Endometrium (tissue), 2 donors: ENCODE measurements around the gene ICAM3.

Experiments
- FAIRE-seq: peaks from 2 replicates; lab custom pipeline; 2012; peaks lifted over from hg19 to GRCh38; lab: Jason Lieb, UNC
- donor health status: control.
- donor health status: control.

The ICAM3 gene

DNA sequence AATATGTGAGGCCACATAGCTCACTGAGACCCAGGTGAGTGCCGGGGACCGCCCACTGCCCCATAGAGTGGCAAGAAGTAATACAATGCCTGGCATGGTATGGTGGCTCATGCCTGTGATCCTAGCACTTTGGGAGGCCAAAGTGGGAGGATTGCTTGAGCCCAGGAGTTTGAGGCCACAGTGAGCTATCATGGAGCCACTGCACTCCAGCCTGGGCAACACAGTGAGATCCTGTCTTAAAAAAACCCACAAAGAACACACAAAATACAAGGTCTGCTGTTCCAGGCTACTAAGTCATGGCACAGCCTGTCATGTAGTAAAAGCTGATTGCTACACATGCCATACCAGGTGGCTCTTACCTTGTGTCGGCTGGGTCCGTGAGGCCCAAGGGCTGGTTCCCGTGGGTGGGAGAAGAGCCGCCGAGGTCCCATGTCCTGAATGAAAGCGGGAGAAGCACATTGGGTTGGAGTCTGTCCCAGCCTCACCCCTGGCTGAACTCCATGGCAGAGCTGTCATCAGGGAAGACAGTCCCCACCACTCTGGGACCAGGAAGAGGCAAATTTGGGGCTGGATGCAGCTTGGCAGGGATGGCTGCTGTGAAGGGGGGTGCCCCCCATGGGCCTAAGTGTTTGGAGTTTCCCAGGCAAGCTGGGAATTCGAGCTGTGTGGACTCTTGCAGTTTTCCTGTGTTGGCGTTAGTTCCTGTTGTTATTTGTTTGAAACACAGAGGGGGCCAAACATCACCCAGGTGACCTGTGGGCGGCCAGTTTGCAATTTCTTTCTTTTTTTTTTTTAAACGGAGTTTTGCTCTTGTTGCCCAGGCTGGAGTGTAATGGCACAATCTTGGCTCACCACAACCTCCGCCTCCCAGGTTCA, 20.4 kb downstream of the ICAM3 start:
- FAIRE-seq = no peak

DNA sequence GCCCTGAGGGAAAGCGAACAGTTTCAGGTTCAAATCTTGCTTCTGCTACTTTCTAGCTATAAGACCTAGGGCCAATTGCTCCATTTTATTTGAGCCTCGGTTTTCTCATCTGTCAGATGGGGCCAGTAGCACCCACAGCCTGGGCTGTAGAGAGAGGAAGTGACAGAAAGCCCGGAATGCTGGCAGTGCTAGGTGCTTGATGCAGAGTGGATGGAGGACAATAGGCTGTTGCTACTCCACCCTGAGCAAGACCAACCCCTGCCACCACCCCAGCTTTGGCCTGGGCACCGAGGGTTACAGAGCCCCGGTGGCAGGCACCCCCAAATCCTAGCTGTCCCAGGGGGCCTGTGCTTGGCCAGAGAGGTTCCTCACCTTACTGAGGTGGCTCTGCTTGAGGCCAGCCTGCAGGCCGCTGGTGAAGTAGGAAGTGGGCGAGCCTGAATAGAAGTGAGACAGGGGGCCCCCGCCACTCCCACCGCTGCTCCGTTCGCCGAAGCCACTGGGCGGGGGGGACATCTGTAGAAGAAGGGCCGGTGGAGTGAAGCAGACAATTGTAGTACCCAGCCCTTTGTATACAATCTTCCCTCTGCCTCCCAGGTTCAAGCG, 21.5 kb downstream of the ICAM3 start:
- FAIRE-seq = no peak

DNA sequence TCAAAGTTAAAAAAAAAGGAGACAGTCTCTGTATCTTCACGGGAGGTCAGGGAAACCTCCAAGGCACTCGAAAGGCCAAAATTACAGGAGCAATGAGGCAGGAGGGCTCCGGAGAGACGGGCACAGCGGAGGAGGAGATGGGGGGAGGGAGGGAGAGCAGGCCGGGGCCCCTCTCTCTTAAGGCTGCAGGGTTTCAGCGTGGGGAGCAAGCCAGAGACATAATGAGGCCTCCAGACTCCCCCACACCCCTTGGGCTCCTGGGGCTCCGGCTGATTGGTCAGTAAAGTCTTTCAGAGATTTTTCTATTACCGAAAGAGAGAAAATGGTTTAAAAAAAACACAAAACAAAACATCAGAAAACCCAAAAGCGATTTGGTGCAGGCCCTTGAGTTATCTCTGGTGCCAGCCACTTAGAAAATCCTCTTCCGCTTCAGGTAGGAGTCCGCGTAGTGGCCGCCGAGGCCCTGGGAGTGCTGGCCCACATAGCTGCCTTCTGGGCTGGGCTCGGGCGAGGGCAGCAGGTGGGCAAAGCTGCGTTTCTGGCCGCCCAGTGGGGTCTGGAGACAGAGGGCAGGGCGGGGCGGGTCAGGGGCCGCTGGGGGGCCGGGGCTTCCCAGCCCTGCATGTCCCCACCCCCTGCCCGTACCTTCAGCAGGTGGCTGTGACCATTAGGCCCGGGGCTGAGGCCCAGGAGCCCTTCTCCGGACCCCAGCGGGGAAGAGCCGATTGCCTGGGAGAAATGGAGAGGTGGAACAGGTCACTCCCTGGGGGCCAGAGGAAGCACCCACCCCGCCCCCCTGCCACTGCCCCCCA, 22.2 kb downstream of the ICAM3 start:
- no peak for FAIRE-seq

DNA sequence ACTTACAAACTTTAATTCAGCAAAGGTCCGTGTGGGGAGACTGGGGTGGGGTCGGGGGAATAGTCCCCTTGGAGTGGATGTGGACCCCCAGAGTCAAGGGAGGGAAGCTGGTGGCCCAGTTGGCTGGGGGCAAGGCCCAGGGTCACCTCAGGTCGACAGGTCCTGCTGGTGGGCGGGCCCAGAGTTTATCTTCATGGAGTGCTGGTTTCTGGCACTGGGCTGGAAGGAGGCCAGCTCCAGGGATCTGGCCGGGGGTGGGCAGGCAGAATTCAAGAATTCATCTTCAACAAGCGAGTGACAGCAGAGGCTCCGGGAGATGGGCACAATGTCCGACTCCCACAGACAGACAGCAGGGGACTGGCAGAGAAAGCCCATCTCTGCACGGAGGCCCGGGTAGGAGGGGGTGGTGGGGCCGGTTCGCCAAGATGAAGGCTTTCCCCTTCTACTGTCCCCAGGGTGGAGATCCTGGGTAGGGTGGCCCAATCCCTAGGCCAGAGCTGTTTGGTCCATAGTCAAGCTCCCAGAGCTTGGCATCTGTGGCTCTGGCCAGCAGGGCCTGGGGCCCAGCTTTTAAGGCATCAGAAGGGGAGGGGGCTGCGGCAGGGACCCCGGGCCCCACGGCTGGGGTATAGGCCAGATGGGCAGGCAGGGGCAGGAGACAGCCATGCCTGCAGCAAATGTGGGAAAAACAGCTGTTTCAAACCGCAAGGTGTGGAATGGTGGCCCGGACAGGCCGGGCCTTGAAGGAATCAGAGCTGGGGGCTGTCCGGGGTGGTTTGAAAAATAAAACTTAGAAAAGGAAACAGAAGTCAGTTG, 23.0 kb downstream of the ICAM3 start:
- no peak for FAIRE-seq

DNA sequence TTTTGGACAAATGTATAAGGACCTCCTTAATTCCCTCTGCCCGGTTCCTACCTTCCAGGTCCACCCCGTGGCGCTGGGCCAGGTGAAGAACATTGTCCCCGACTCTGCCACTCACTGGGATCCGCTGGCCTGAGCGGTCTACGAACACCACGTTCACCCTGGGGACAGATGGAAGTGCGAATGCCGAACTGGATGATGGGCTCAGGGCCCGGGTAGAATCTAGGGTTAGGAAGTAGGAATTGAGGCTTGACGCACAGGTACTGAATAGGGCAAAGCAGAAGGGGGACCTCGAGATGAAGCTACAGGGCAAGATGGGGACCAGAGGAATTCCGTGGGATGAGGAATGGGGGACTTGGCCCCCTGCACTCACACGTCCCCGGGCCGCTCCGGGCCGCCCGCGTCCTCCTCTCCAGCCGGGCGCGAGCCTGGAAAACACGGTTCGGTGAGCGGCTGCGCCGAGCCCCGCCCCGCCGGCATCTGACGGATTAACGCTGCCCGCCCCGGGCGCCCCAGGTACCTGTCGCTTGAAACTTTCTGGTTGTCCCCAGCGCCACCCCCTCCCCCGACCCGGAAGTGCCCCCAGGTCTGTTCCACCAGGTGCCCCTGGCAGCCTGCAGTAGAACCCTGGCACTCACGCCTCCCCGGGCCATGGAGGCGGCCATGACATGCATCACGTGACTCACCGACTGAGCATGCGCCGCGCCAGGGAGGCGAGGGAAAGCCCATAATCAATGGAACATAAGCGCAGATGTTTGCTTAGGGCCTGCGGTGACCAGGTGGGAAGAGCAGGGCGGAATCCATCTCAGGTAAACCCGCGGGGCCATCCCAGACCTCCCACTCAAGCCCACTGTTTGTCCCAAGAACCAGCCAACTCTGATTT, 23.8 kb downstream of the ICAM3 start, which contains the start of gene FDX2:
Gene FDX2 (minus strand): TSS at position 681 of the 880 bp plus-strand sequence. CDS start 19 bp downstream, at position 662.
- no peak for FAIRE-seq

DNA sequence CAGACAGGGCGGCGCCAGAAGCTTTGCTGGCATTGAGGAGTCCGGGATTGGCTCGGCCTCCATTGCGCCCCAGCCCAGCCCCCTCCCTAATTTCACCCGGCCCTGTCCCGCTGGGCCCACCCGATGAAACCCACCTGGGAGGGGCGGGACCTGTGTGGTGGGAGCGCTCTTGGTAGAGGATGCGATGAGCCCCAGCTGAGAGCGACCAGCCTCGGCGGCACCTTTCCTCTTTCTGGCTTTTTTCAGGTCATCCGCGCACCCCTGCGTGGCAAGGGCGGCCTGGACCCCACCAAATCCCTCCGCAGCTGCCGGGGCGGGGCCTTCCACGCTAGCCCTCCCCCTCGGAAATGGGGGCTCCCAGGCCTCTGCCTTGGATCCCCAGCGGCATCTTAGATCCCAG, 30.0 kb downstream of the ICAM3 start, which contains the start of gene ZGLP1:
Gene ZGLP1 (minus strand): TSS at position 393 of the 400 bp plus-strand sequence.
- FAIRE-seq = no peak

DNA sequence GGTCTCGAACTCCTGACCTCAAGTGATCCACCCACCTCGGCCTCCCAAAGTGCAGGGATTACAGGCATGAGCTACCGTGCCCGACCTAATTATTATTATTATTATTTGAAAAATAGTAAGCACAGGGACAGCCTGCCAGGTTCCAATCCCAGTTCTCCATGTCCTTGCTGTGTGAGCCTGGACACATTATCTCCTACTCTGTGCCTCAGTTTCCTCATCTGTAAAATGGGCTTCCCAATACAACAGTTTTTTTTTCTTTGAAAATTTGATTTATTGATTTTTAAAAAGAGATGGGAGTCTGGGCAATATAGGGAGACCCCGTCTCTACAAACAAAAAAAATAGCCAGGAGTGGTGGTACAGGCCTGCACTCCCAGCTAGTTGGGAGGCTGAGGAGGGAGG, 33.1 kb downstream of the ICAM3 start:
- FAIRE-seq = no peak

DNA sequence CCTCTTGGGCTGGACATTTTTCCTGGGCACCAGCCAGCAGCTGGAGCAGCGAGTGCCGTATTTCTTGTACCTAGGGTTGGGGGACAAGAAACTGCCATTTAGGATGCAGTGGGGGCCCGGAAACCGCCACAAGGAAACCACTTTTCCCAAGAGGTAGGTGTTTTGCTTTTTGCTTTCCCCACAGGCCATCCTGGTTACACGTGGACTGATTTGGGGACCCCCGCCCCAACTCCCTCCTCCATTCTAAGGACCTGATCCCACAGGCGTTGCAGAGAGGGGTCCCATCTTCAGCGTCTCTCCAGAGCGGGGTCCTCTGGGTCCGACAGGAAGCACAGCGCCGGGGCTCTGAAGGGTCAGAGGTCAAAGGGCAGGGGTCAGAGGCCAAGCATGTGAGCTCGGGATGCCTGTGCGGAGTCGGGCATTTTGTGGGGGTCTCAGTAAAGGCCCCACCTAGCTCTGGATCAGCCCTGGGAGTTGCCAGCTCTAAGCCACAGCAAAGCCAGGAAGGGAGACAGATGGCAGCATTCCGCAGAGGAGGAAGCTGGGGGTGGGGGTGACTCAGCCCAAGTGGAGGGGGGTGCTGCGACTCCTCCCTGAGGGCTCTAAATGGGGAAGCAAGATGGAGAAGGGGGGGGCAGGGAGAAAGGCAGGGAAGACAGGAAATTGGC, 34.2 kb downstream of the ICAM3 start:
- FAIRE-seq = no peak

DNA sequence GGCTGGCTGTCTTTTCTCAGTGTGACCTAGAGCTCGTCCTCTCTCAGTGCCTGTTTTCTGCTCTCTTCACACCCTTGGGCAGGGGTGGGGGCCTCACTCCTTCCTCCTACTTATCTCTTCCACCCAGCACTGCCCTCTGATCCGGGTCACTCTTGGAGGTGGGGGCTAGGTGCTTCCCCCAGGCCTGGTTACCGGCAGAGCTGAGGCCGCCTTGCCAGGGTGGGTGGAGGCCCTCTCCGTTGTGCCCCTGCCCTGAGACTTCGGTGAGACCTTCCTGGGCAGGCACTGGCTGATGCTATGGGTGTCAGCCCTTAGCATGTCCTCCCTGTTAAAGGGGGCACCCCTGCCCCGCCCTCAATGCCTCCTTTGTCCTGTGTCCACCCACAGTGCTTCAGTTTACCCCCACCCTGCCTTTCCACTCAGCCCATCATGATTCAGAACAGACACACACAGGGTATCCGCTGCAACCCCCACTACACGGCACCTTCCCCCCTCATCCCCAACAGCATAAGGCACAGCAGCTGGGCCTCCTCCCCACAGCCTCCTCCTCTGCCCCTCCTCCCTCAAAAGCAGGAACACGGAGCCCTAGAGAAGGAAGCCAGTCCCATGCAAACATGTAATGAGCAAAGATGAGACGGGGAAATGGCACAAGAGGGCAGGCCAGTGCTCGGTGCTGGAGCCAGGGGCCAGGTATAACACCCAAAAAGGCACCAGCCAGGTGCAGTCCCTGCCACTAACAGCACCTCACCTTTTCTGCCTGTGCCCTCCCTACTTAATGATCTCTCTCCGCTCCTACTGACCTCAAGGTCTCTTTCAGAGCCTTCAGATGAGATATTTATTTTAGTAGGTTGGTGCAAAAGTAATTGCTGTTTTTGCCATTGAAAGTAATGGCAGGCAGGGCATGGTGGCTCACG, 39.6 kb downstream of the ICAM3 start:
- FAIRE-seq = no peak

DNA sequence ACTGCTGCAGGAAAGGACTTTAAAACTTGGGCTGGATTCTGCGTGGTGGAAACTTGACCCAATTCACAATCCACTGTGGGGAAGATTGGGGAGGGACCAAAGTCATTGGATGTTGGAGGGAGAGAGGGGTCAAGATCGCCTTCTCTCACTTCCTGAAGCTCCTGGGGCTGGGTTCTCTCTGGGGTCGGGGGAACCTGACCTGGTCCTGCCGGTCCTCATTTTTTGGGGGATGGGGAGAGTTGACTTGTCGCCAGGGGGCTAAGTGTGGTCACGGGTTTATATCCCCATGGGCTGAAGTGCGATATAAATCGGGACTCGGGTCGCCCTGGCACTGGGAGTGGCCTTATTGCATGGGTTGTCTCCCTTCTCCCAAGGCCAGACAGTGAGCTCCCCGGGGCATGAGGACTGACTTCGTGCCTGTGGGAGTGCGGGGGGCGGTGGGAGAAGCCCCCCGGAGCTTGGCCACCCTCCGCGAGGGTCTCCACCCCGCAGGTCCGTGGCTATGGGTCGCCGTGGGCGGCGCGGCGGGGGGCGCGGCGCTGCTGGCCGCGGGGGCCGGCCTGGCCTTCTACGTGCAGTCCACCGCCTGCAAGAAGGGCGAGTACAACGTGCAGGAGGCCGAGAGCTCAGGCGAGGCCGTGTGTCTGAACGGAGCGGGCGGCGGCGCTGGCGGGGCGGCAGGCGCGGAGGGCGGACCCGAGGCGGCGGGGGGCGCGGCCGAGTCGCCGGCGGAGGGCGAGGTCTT, 43.4 kb downstream of the ICAM3 start:
- FAIRE-seq = no peak

DNA sequence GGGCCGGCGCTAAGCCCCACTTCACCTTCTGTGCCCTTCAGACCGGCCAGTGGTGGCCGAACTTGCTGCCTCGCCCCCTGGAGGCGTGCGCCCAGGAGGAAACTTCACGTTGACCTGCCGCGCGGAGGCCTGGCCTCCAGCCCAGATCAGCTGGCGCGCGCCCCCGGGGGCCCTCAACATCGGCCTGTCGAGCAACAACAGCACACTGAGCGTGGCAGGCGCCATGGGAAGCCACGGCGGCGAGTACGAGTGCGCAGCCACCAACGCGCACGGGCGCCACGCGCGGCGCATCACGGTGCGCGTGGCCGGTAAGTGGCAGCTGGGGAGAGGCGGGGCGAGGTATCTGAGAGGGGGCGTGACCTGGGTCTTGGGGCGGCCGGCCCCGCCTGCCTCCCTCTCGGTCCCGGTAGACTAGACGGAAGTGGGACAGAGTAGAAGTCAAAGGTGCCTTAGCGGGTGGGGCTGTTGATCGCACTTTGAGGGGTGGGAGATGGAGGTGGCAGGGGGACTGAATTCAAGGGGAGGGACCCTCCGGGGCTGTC, 44.0 kb downstream of the ICAM3 start:
- no peak for FAIRE-seq

DNA sequence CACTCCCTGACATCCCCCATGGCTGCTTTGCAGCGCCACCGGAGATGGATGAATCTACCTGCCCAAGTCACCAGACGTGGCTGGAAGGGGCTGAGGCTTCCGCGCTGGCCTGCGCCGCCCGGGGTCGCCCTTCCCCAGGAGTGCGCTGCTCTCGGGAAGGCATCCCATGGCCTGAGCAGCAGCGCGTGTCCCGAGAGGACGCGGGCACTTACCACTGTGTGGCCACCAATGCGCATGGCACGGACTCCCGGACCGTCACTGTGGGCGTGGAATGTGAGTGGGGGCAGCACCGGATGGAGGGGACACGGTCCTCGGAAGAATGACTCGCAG, 45.1 kb downstream of the ICAM3 start:
- no peak for FAIRE-seq

DNA sequence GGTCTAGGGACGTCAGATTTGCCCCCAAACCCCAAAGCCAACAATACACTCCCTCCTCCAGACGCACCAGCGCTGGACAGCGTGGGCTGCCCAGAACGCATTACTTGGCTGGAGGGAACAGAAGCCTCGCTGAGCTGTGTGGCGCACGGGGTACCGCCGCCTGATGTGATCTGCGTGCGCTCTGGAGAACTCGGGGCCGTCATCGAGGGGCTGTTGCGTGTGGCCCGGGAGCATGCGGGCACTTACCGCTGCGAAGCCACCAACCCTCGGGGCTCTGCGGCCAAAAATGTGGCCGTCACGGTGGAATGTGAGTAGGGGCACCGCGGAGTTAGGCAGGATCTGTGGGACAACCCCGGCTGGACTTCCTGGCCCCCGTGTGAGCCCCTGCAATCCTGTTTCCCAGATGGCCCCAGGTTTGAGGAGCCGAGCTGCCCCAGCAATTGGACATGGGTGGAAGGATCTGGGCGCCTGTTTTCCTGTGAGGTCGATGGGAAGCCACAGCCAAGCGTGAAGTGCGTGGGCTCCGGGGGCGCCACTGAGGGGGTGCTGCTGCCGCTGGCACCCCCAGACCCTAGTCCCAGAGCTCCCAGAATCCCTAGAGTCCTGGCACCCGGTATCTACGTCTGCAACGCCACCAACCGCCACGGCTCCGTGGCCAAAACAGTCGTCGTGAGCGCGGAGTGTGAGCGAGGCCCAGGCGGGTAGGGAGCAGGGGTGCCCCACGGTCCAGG, 45.6 kb downstream of the ICAM3 start:
- FAIRE-seq = no peak

DNA sequence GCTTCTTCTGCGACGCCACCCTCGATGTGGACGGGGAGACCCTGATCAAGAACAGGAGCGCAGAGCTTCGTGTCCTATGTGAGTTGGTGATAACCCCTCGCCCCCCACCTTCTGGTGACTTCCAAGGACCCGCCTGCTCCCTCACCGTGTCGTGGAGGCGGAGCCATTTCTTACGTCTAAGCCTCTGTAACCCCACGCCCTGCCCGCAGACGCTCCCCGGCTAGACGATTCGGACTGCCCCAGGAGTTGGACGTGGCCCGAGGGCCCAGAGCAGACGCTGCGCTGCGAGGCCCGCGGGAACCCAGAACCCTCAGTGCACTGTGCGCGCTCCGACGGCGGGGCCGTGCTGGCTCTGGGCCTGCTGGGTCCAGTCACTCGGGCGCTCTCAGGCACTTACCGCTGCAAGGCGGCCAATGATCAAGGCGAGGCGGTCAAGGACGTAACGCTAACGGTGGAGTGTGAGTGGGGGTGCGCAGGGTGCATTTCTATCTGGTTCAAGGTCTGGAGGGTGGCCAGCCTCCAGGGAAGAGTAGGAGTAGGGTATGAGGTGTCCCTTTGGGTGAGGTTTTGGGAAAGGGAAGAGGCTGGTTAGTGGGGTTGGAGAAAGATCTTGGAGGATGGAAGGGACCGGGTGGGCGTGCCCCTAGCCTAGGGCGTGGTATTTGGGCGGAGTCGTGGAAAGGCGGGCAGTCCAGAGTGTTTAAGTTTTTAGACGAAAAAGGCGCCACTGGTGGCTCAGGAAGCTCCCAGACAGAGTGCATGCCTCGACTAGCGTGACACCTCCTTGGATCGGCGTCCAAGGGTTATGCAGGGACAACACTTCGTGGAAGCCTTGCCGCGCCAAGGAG, 46.4 kb downstream of the ICAM3 start:
- no peak for FAIRE-seq

DNA sequence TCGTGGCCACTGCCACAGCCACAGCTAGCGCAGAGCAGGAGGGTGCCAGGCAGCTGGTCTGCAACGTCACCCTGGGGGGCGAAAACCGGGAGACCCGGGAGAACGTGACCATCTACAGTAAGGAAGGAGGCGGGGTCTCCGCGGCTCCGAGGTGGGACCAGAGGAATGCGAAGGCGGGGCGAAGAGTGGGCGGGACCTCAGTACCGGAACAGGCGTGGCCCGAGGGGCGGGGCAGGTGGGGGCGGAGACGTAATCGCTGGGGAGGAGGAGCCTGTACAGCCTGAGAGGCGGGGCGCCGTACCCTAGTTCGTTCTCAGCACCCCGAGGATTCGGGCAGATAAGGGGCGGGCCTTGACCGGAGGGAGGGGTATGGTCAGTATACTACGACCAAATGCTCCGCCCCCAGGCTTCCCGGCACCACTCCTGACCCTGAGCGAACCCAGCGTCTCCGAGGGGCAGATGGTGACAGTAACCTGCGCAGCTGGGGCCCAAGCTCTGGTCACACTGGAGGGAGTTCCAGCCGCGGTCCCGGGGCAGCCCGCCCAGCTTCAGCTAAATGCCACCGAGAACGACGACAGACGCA, 47.1 kb downstream of the ICAM3 start:
- FAIRE-seq = no peak

DNA sequence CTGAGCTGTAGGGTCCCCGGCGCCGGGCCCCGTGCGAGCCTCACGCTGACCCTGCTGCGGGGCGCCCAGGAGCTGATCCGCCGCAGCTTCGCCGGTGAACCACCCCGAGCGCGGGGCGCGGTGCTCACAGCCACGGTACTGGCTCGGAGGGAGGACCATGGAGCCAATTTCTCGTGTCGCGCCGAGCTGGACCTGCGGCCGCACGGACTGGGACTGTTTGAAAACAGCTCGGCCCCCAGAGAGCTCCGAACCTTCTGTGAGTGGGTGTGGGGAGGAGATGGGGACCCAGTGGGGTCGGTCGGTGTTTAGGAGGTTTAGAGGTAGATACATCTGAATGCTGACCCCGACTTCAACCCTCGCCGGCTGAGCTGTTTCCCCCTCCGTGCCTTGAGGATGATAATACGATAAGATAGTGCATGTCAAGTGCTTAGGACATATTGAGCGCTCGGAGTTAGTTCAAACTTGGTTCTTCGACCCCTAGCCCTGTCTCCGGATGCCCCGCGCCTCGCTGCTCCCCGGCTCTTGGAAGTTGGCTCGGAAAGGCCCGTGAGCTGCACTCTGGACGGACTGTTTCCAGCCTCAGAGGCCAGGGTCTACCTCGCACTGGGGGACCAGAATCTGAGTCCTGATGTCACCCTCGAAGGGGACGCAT, 47.7 kb downstream of the ICAM3 start:
- no peak for FAIRE-seq
